GM10248 (cell line): ENCODE measurements around the gene GBE1.

ENCODE experiments used
- CTCF ChIA-PET: fragments of 300-600 bp; sonication (Branson Sonifier 250); formaldehyde crosslinking; extraction: SDS; loops from one replicate; lab custom pipeline; 2021; ENCODE audit warnings: antibody characterized with exemption; lab: Yijun Ruan, JAX
- POLR2A ChIA-PET: fragments of 350-650 bp; sonication (Branson Sonifier 250); formaldehyde crosslinking; extraction: SDS; loops from one replicate; lab custom pipeline; 2020; ENCODE audit warnings: antibody characterized with exemption; lab: Yijun Ruan, JAX
- DNase-seq: peaks from one replicate; pipeline ENCODE4 v3.0.0; 2012; ENCODE audit errors: extremely low spot score
- CTCF ChIP-seq: IDR thresholded peaks from 2 replicates; pipeline ENCODE4 v1.5.1; 2012; ENCODE audit warnings: mild to moderate bottlenecking, low read depth; ENCODE audit errors: extremely low read depth, missing control alignments, control extremely low read depth

GBE1 gene

DNA sequence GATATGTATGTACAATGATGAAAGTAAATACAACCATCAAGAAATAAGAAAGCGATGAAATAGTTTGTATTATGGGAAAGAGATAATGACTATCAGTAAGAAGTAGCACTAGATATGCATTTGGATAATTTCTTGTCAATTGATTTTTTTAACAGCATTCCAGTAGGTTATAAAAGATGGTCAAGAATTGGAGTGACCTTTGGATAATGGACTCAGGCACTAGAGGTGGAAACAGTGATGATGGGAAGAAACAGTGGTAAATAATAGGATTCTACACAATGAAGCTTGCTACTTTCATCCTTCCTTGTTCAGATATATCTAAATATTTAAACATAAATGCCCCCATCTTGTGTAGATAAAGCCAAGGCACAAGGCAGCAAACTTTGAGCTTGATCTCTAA lies 101.4 kb downstream of the GBE1 start:
- no peak for TF ChIP-seq CTCF
- CTCF ChIA-PET: interaction anchor here (0.9 to 1.6 kb wide), 2 partner anchors 10 to 17 kb away, joined by 4 to 5 read pairs; no protein-coding TSS in a partner anchor
- POLR2A ChIA-PET: no interaction called here
- no peak for DNase-seq

GRCh38 chr3:81658322-81658997 lies 103.0 kb downstream of the GBE1 start:
- no peak for TF ChIP-seq CTCF
- CTCF ChIA-PET: interaction anchor here (0.8 to 1.0 kb wide), 2 partner anchors 98 to 474 kb away, joined by 3 read pairs; no protein-coding TSS in a partner anchor
- no peak for DNase-seq
- POLR2A ChIA-PET: no interaction called here

- ChIA-PET CTCF (interaction anchor here (0.7 to 4.2 kb wide), 6 partner anchors 8 to 69 kb away, joined by 3 to 15 read pairs (median 4); no protein-coding TSS in a partner anchor), POLR2A (no interaction called here)
- TF ChIP-seq CTCF: no peak
- no peak for DNase-seq
Measured at GRCh38 chr3:81651139-81651538, 110.3 kb downstream of the GBE1 start.

DNA sequence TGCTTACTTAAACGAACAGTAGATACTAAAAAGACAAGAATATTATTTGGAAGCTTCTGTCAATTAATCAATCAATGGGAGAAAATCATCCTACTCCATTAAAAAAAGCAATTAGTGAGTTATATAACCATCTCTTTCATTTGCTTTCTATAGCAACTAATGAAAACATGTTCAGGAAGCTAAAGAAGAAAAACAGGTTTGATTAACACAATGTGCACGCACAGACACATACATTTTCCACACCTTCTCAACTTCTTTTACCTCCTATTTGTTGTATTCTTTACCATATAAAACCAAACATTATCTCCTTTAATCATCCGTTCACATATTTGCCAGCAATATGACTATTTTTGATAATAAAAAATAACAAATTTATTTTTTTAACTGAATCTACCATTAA lies 111.3 kb downstream of the GBE1 start:
- no peak for DNase-seq
- ChIA-PET CTCF (interaction anchor here (1.1 to 4.2 kb wide), 4 partner anchors 7 to 68 kb away, joined by 3 to 15 read pairs (median 10); no protein-coding TSS in a partner anchor), POLR2A (no interaction called here)
- TF ChIP-seq CTCF: no peak

- TF ChIP-seq CTCF: no peak
- DNase-seq: no peak
- CTCF ChIA-PET: interaction anchor here (0.9 to 1.7 kb wide), 5 partner anchors 9 to 160 kb away, joined by 3 to 4 read pairs (median 4); no protein-coding TSS in a partner anchor
- POLR2A ChIA-PET: no interaction called here
Measured at GRCh38 chr3:81645248-81645647, 116.2 kb downstream of the GBE1 start.

- ChIA-PET CTCF (interaction anchor here (1.1 to 2.5 kb wide), 5 partner anchors 8 to 32 kb away, joined by 3 to 14 read pairs (median 4); no protein-coding TSS in a partner anchor), POLR2A (no interaction called here)
- TF ChIP-seq CTCF: no peak
- no peak for DNase-seq
Measured at GRCh38 chr3:81643721-81644120, 117.7 kb downstream of the GBE1 start.
